HepG2 (cell line): ENCODE measurements around the gene IFIT1B. TPM values are rescaled to one million over a fixed set of nuclear protein-coding genes. Genes with fewer than 3 reads are reported as not detected.

ENCODE experiments used
- AHDC1 ChIP-seq: sonication (generic); formaldehyde crosslinking; IDR thresholded peaks from 2 replicates; pipeline ENCODE4 v1.5.1; 2020; ENCODE audit warnings: mild to moderate bottlenecking, missing genetic modification reagents, borderline replicate concordance
- HHEX ChIP-seq: IDR thresholded peaks from 2 replicates; pipeline ENCODE4 v1.6.1; 2016; ENCODE audit warnings: control low read depth
- MTERF4 ChIP-seq: sonication (generic); formaldehyde crosslinking; IDR thresholded peaks from 2 replicates; pipeline ENCODE4 v1.8.0; 2023; ENCODE audit warnings: mild to moderate bottlenecking, missing genetic modification reagents
- MXD4 ChIP-seq: IDR thresholded peaks from 2 replicates; pipeline ENCODE4 v1.6.1; 2016; ENCODE audit warnings: mild to moderate bottlenecking, missing biosample characterization, missing genetic modification reagents
- RCOR2 ChIP-seq: IDR thresholded peaks from 2 replicates; pipeline ENCODE4 v1.6.1; 2016; ENCODE audit warnings: missing biosample characterization, missing genetic modification reagents
- SOX13 ChIP-seq, 3 experiments: fragments of 450-650 bp in 1 of 3; sonication (generic) in 1 of 3; formaldehyde crosslinking in 1 of 3; IDR thresholded peaks in 2 of 3; conservative IDR thresholded peaks in 1 of 3; 2 replicates each; pipeline versions ENCODE4 v1.5.0 to v1.6.1; 2016 to 2020; ENCODE audit warnings: antibody characterized with exemption in 1 of 3, mild to moderate bottlenecking in 1 of 3, missing compliant biosample characterization in 1 of 3, missing genetic modification reagents in 1 of 3, moderate library complexity in 1 of 3
- TAF15 ChIP-seq: fragments of 200-400 bp; formaldehyde crosslinking; IDR thresholded peaks from one replicate; pipeline ENCODE4 v1.6.1; 2018; ENCODE audit warnings: mild to moderate bottlenecking, low read depth, low read length; ENCODE audit not compliant: poor library complexity, severe bottlenecking
- TERF1 ChIP-seq: sonication (generic); formaldehyde crosslinking; IDR thresholded peaks from 2 replicates; pipeline ENCODE4 v1.8.0; 2022; ENCODE audit warnings: mild to moderate bottlenecking, missing genetic modification reagents, moderate library complexity
- ZFP90 ChIP-seq: sonication (generic); formaldehyde crosslinking; IDR thresholded peaks from 2 replicates; pipeline ENCODE4 v1.8.0; 2022; ENCODE audit warnings: missing genetic modification reagents, mild to moderate bottlenecking, inconsistent platforms, borderline replicate concordance
- ZNF12 ChIP-seq: sonication (generic); formaldehyde crosslinking; IDR thresholded peaks from 2 replicates; pipeline ENCODE4 v1.5.0; 2020; ENCODE audit warnings: missing genetic modification reagents
- ZNF121 ChIP-seq: sonication (generic); formaldehyde crosslinking; IDR thresholded peaks from 2 replicates; pipeline ENCODE4 v1.5.0; 2020; ENCODE audit warnings: mild to moderate bottlenecking, missing genetic modification reagents
- ZNF513 ChIP-seq: sonication (generic); formaldehyde crosslinking; conservative IDR thresholded peaks from 2 replicates; pipeline ENCODE4 v1.5.0; 2020; ENCODE audit warnings: missing genetic modification reagents
- ZNF7 ChIP-seq: IDR thresholded peaks from 2 replicates; pipeline ENCODE4 v1.6.1; 2016; ENCODE audit warnings: missing biosample characterization, missing genetic modification reagents
- ZNF710 ChIP-seq: sonication (generic); formaldehyde crosslinking; IDR thresholded peaks from 2 replicates; pipeline ENCODE4 v1.5.0; 2020; ENCODE audit warnings: mild to moderate bottlenecking, missing genetic modification reagents, borderline replicate concordance
- polyA plus RNA-seq, 8 experiments: library from polyadenylated mRNA; depleted of rRNA in 3 of 8; stranded (reverse) in 7 of 8; unstranded in 1 of 8; fragments of >200 nt; fragmentation: Illumina TruSeq in 4 of 8; extraction: Trizol in 4 of 8; gene quantifications; 2 replicates each; pipeline versions ENCODE4 v1.2.1 to v1.2.3, GENCODE V29; 2011 to 2016; ENCODE audit warnings: low read depth in 4 of 8, missing spikeins in 1 of 8, mixed read lengths in 1 of 8; ENCODE audit not compliant: insufficient read depth in 1 of 8
- total RNA-seq, 5 experiments: library from RNA; depleted of rRNA; stranded (reverse); fragments of >200 nt; fragmentation: Illumina TruSeq; extraction: Trizol; gene quantifications; 2 replicates each; pipeline ENCODE4 v1.2.3, GENCODE V29; 2016; ENCODE audit warnings: low read depth in 1 of 5

The IFIT1B gene
- total and polyA plus RNA-seq, 2 of the 13 experiments (the other 11 are each of a cell fraction or from before 2014, with no cell fraction given), result not detected

- TF ChIP-seq ZNF7 (CRISPR knock-in tag) (no peak), ZFP90 (CRISPR knock-in tag) (no peak), ZNF513 (no peak), AHDC1 (CRISPR knock-in tag) (peak; percentile 88; the same call in 1 of the 2 replicates), ZNF710 (CRISPR knock-in tag) (peak; percentile 56; the same call in 1 of the 2 replicates), MXD4 (CRISPR knock-in tag) (no peak; the same call in 1 of the 2 replicates), ZNF121 (CRISPR knock-in tag) (no peak), TERF1 (CRISPR knock-in tag) (no peak), MTERF4 (CRISPR knock-in tag) (no peak), SOX13 (IDR thresholded peaks at IDR 0.05) (peak; percentile 100), SOX13 (CRISPR knock-in tag; conservative IDR thresholded peaks at IDR 0.05 in 1 of 2, IDR thresholded peaks at IDR 0.05 in 1 of 2) (peak in 1 of 2 experiments; percentile 100; a peak in 2 of 4 replicates), RCOR2 (CRISPR knock-in tag) (no peak; the same call in 1 of the 2 replicates), TAF15 (no peak), ZNF12 (CRISPR knock-in tag) (peak; percentile 90), HHEX (CRISPR knock-in tag) (peak; percentile 64)
These were observed 3.7 kb upstream of the IFIT1B start (continued) for GRCh38 chr10:89373916-89374711.
